PC-9 (cell line): ENCODE data around the gene PLA2G4C.

Source experiments
- CTCF ChIP-seq: fragments of 200-600 bp; sonication (generic); conservative IDR thresholded peaks from 2 replicates; pipeline ENCODE4 v1.6.1; 2017; ENCODE audit warnings: mixed run types, antibody characterized with exemption, mild to moderate bottlenecking, moderate library complexity
- EZH2 ChIP-seq: fragments of 200-600 bp; sonication (generic); IDR thresholded peaks from 2 replicates; pipeline ENCODE4 v1.8.0; 2017; ENCODE audit warnings: antibody characterized with exemption, low read depth

GRCh38 chr19:48004236-48004635 is 106.4 kb downstream of the PLA2G4C start:
- TF ChIP-seq CTCF = no peak
- no peak for TF ChIP-seq EZH2
